Parathyroid adenoma (tissue), 2 donors: ENCODE measurements around the gene HK2.
A peak's percentile ranks its signal among the peaks of the same experiment; 100 is the strongest.
"Not testable (repeated sequence)": the region's sequence is repeated elsewhere in the genome, so short reads cannot be mapped to it uniquely, and the experiment has no call there.

Experiments used
- H2AFZ ChIP-seq: fragments of 300-600 bp; sonication (generic); one replicate; pipeline ENCODE4 v1.7.0; 2017; ENCODE audit warnings: antibody characterized with exemption, mild to moderate bottlenecking
- H3K27ac ChIP-seq: fragments of 300-600 bp; sonication (generic); one replicate; pipeline ENCODE4 v1.7.0; 2017
- H3K27me3 ChIP-seq: fragments of 300-600 bp; sonication (generic); one replicate; pipeline ENCODE4 v1.7.0; 2017; ENCODE audit warnings: low read length; ENCODE audit not compliant: control insufficient read depth, insufficient read depth
- H3K36me3 ChIP-seq: fragments of 300-600 bp; sonication (generic); one replicate; pipeline ENCODE4 v1.7.0; 2017; ENCODE audit warnings: low read length; ENCODE audit not compliant: control insufficient read depth, insufficient read depth
- H3K4me1 ChIP-seq: fragments of 300-600 bp; sonication (generic); one replicate; pipeline ENCODE4 v1.7.0; 2017; ENCODE audit warnings: control low read depth
- H3K4me2 ChIP-seq: fragments of 300-600 bp; sonication (generic); one replicate; pipeline ENCODE4 v1.7.0; 2017; ENCODE audit warnings: low read length
- H3K4me3 ChIP-seq: fragments of 300-600 bp; sonication (generic); one replicate; pipeline ENCODE4 v1.7.0; 2017; ENCODE audit warnings: low read depth, low read length
- H3K79me2 ChIP-seq: fragments of 300-600 bp; sonication (generic); one replicate; pipeline ENCODE4 v1.7.0; 2017; ENCODE audit warnings: control low read depth
- H3K9ac ChIP-seq: fragments of 300-600 bp; sonication (generic); one replicate; pipeline ENCODE4 v1.7.0; 2017; ENCODE audit warnings: mild to moderate bottlenecking
- H3K9me3 ChIP-seq: fragments of 300-600 bp; sonication (generic); one replicate; pipeline ENCODE4 v1.7.0; 2017; ENCODE audit warnings: low read length; ENCODE audit not compliant: control insufficient read depth
- TF ChIP-seq, protein P1 (sequence below): fragments of 300-600 bp; sonication (generic); IDR thresholded peaks from one replicate; pipeline ENCODE4 v1.7.0; 2017; ENCODE audit warnings: antibody characterized with exemption, mild to moderate bottlenecking
- donor health status: primary hyperparathyroidism.

Gene HK2

DNA sequence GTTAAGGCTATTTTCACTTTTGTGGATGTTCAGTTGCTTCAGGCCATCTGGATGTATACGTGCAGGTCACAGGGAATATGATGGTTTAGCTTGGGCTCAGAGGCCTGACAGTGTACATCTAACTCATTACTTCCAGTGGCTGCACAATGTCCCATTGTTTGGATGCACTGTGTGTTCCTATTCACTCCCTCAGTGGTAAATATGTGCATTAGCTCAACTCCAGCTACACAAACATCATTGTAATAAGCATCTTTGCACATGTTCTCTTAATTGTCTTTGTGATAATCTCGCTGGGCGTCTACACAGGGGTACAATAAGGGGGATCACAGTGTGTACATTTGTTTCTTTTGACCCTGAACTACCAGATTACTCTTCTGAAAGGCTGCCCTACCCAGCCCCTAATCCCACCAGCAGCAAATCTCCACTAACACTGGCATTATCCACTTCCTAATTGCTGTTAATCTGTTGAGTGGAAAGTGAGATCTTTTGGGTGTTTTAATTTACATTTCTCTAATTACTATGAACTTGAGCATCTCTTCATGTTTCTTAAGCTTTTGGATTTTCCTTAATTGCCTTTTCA, 68.4 kb downstream of the HK2 start:
- Histone ChIP-seq H3K36me3 (no peaks in the 10 kb centered on the region), H3K27ac (no peak overlapping the region), H3K79me2 (no peaks in the 10 kb centered on the region), H3K9me3 (no peaks in the 10 kb centered on the region), H3K4me1 (no peaks in the 10 kb centered on the region), H3K9ac (no peak overlapping the region), H3K27me3 (no peaks in the 10 kb centered on the region), H3K4me2 (no peak overlapping the region), H3K4me3 (no peak overlapping the region), H2AFZ (no peak overlapping the region)
- TF ChIP-seq, protein P1, sequence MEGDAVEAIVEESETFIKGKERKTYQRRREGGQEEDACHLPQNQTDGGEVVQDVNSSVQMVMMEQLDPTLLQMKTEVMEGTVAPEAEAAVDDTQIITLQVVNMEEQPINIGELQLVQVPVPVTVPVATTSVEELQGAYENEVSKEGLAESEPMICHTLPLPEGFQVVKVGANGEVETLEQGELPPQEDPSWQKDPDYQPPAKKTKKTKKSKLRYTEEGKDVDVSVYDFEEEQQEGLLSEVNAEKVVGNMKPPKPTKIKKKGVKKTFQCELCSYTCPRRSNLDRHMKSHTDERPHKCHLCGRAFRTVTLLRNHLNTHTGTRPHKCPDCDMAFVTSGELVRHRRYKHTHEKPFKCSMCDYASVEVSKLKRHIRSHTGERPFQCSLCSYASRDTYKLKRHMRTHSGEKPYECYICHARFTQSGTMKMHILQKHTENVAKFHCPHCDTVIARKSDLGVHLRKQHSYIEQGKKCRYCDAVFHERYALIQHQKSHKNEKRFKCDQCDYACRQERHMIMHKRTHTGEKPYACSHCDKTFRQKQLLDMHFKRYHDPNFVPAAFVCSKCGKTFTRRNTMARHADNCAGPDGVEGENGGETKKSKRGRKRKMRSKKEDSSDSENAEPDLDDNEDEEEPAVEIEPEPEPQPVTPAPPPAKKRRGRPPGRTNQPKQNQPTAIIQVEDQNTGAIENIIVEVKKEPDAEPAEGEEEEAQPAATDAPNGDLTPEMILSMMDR: no peak

DNA sequence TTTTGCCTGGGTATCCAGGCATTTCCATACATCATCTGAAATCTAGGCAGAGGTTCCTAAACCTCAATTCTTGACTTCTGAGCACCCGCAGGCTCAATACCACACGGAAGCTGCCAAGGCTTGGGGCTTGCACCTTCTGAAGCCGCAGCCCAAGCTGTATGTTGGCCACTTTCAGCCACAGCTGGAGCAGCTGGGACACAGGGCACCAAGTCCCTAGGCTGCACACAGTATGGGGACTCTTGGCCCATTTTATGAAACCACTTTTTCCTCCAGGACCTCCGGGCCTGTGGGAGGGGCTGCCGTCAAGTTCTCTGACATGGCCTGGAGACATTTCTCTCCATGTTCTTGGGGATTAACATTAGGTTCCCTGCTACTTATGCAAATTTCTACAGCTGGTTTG, 72.5 kb downstream of the HK2 start:
- no peak overlapping the region for H3K4me3 ChIP-seq
- H3K27me3 ChIP-seq: no peaks in the 10 kb centered on the region
- no peaks in the 10 kb centered on the region for H3K36me3 ChIP-seq
- H3K9ac ChIP-seq: no peak overlapping the region
- no peak overlapping the region for H3K4me2 ChIP-seq
- H3K9me3 ChIP-seq: no peaks in the 10 kb centered on the region
- H3K27ac ChIP-seq: no peak overlapping the region
- no peak overlapping the region for H2AFZ ChIP-seq
- TF ChIP-seq, protein P1: no peak
- no peaks in the 10 kb centered on the region for H3K4me1 ChIP-seq
- H3K79me2 ChIP-seq: no peaks in the 10 kb centered on the region

DNA sequence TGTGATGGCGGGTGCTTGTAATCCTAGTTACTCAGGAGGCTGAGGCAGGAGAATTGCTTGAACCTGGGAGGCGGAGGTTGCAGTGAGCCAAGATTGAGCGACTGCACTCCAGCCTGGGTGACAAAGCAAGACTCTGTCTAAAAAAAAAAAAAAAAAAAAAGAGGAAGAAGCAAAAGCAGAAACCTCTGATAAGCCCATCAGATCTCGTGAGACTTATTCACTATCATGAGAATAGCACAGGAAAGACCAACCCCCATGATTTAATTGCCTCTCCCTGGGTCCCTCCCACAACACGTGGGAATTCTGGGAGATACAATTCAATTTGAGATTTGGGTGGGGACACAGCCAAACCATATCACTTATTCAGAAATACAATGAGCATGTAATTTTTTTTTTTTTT, 73.6 kb downstream of the HK2 start:
- H2AFZ ChIP-seq, H3K4me1 ChIP-seq, H3K36me3 ChIP-seq, H3K9me3 ChIP-seq, H3K4me2 ChIP-seq, H3K27me3 ChIP-seq, H3K4me3 ChIP-seq, H3K9ac ChIP-seq, H3K79me2 ChIP-seq, H3K27ac ChIP-seq: not testable (repeated sequence)

DNA sequence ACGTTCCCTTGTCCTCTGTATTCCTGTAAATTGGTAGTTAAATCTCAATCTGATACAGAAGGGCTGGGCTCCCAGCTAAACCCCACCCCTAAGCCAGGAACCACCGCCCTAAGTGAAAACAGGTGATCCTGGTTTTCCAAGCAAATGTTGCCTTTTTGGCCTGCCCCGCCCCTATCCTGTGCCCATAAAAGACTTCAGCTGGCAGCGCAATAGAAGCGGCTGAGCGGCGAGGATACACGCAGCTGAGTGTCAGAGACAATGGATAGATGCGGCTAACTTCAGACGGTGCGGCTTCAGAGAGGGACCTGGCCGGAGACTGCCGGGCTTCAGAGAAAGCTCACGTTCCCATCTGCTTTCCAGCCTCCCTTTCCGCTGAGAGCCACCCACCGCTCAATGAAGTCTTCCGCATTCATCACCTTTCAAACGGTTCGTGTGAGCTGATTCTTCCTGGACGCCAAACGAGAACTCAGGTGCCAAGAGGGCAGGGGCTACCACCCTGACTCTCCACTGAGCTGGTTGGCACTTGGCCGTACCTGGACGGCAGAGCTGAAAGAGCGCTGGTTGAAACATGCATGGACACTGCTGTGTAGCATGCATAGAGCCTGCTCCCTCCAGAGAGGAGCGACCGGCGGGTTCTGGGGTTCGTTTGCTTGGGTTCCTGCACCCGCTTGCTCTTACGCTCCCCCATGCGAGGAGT, 75.0 kb downstream of the HK2 start:
- no peaks in the 10 kb centered on the region for H3K27me3 ChIP-seq
- H2AFZ ChIP-seq: peak overlapping the region; percentile 22
- no peaks in the 10 kb centered on the region for H3K36me3 ChIP-seq
- no peak overlapping the region for H3K9ac ChIP-seq
- no peaks in the 10 kb centered on the region for H3K9me3 ChIP-seq
- TF ChIP-seq, protein P1: no peak
- H3K4me1 ChIP-seq: no peaks in the 10 kb centered on the region
- peak overlapping the region; percentile 28 for H3K4me2 ChIP-seq
- no peaks in the 10 kb centered on the region for H3K79me2 ChIP-seq
- no peak overlapping the region for H3K4me3 ChIP-seq
- no peak overlapping the region for H3K27ac ChIP-seq

DNA sequence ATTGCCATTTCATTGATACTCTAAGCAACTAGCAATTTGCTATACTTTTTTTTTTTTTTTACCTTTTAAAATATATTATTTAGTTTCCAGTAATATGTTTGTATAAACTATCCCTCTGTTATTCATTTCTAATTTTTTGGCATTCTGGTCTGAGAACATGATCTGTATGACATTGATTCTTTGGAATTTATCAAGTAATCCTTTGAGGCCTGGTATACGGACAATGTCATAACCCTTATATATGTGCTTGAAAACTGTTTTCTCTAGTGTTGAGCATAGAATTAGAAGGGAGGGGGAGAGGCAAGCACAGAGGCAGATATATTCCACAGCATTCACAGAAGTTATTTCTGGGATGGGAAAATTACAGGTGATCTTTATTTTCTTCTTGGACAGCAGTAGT, 76.3 kb downstream of the HK2 start:
- Histone ChIP-seq H3K27ac (no peak overlapping the region), H3K9me3 (no peaks in the 10 kb centered on the region), H2AFZ (no peak overlapping the region), H3K79me2 (no peaks in the 10 kb centered on the region), H3K36me3 (no peaks in the 10 kb centered on the region), H3K4me3 (no peak overlapping the region), H3K4me1 (no peaks in the 10 kb centered on the region), H3K27me3 (no peaks in the 10 kb centered on the region), H3K9ac (no peak overlapping the region), H3K4me2 (no peak overlapping the region)
- TF ChIP-seq, protein P1: no peak
